NT2/D1 (cell line): ENCODE results near the gene ROBO2.

ENCODE experiments used
- SUZ12 ChIP-seq: IDR thresholded peaks from 2 replicates; pipeline ENCODE4 v1.6.1; 2011; ENCODE audit not compliant: insufficient read length, insufficient read depth; ENCODE audit errors: extremely low read depth
- YY1 ChIP-seq: IDR thresholded peaks from 2 replicates; pipeline ENCODE4 v1.6.1; 2011; ENCODE audit not compliant: insufficient read length, insufficient read depth
- ZNF274 ChIP-seq: IDR thresholded peaks from 2 replicates; pipeline ENCODE4 v1.6.1; 2011; ENCODE audit warnings: mild to moderate bottlenecking, low read depth, low read length

- TF ChIP-seq YY1, result no peak
- TF ChIP-seq ZNF274, result no peak
- TF ChIP-seq SUZ12, result no peak
Observed at GRCh38 chr3:77524946-77525682, 485.2 kb downstream of the ROBO2 start.
